ENCODE measurements around the gene IREB2.

IREB2 gene

DNA sequence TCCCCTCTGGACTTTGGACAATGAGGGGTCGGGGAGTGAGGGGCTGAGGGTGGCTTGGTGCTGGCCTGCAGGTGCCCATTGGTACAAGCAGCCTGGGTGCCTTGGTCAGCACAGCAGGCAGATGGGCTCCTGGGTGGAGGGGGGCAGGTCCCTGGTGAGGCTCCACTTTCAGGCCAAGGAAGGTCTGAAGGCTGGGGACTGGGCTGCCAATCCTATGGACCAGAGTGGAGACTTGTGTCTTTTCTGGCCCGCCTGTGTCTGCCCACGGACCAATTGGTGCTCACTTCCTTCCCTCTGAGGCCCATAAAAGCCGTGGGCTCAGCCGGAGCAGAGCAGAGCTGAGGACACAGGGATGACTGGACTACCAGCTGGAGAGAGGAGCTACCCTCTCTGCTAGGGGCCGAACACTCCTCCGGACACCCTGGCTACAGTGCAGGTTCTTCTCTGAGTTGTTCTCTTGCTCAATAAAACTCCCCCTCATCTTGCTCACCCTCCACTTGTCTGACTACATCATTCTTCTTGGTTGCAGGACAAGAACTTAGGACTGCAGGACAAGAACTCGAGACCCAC lies 31.9 kb upstream of the IREB2 start:
- Histone ChIP-seq H3K9me3 (ENCODE audit: insufficient read depth, low read length) (no peaks in the 10 kb centered on the region), H3K4me1 (ENCODE audit: insufficient read depth, insufficient read length) (peaks cover 7% of the 10 kb centered on the region), H3K36me3 (ENCODE audit: insufficient read depth, insufficient read length, low read length) (no peaks in the 10 kb centered on the region), H3K4me3 (ENCODE audit: insufficient read length, low read depth) (no peak overlapping the region), H3K9ac (ENCODE audit: insufficient read length, low read depth) (no peak overlapping the region), H3K27me3 (ENCODE audit: insufficient read depth, insufficient read length) (no peaks in the 10 kb centered on the region)
- DNase-seq (ENCODE audit: low read depth, low spot score), result no peak
- TF ChIP-seq YY1 (IDR thresholded peaks at IDR 0.05; ENCODE audit: insufficient read depth, insufficient read length), result no peak
- no peak for TF ChIP-seq SUZ12 (IDR thresholded peaks at IDR 0.05; ENCODE audit: extremely low read depth, insufficient read depth, insufficient read length)

DNA sequence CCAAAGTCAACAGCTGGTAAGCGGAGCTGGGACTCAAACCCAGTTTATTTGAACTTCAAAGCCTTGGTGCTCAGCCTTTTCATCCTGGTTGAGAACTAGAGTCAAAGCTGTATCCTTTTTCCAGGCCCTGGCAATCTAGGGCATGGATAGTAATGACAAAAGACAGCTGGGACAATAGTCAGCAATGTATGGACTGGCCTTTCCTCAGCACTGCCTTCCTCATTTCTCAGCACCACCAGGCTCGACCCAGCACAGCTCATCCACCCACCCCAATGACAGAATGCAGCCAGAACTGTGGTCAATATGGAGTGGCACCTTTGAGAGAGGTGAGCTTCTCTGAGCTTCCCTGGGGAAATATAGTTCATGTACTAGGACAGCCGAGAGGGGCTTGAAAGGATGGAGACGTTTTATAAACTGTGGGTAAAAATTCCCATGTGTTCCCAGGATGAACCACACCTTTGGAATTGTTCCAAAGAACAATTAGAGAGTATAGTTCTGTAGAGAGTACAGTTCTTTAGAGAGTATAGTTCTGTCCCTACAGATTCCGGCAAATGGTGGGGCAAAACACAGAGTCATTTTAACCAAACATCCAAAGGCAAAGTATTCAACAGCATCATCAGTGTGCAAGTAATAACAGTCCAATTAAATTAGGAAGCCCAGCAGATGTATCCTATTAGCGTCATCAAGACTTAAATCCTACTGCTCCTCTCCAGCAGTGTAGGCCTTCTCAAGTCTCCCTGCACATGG lies 30.2 kb upstream of the IREB2 start:
- DNase-seq (ENCODE audit: low read depth, low spot score), result no peak
- peaks cover 7% of the 10 kb centered on the region for H3K4me1 ChIP-seq (ENCODE audit: insufficient read depth, insufficient read length)

DNA sequence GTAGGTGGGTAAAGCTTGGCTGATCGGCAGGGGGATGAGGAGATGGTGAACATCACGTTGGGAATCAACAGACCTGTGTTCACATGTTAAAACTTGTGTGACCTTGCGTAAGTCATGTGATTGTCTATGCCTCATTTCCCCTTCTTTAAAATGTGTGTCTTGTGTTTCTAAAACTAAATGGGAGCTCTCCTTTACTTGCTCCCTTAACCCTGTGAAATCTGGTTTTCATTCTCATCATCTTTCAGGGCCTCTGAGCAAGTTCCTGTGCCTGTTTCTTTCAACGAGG lies 29.7 kb upstream of the IREB2 start:
- no peak for DNase-seq (ENCODE audit: low read depth, low spot score)
- TF ChIP-seq YY1 (IDR thresholded peaks at IDR 0.05; ENCODE audit: insufficient read depth, insufficient read length) (no peak), ZNF274 (IDR thresholded peaks at IDR 0.05; ENCODE audit: low read depth, low read length) (no peak), SUZ12 (IDR thresholded peaks at IDR 0.05; ENCODE audit: extremely low read depth, insufficient read depth, insufficient read length) (no peak)
- H3K27me3 ChIP-seq (ENCODE audit: insufficient read depth, insufficient read length), result no peaks in the 10 kb centered on the region
- no peaks in the 10 kb centered on the region for H3K36me3 ChIP-seq (ENCODE audit: insufficient read depth, insufficient read length, low read length)
- no peak overlapping the region for H3K9ac ChIP-seq (ENCODE audit: insufficient read length, low read depth)
- no peaks in the 10 kb centered on the region for H3K9me3 ChIP-seq (ENCODE audit: insufficient read depth, low read length)
- H3K4me3 ChIP-seq (ENCODE audit: insufficient read length, low read depth), result no peak overlapping the region
- peaks cover 7% of the 10 kb centered on the region for H3K4me1 ChIP-seq (ENCODE audit: insufficient read depth, insufficient read length)

More for the DNA sequence above, 30.2 kb upstream of the IREB2 start:
- TF ChIP-seq YY1 (IDR thresholded peaks at IDR 0.05; ENCODE audit: insufficient read depth, insufficient read length), result no peak
- no peak for TF ChIP-seq ZNF274 (IDR thresholded peaks at IDR 0.05; ENCODE audit: low read depth, low read length)
- TF ChIP-seq SUZ12 (IDR thresholded peaks at IDR 0.05; ENCODE audit: extremely low read depth, insufficient read depth, insufficient read length), result no peak
- Histone ChIP-seq H3K9me3 (ENCODE audit: insufficient read depth, low read length) (no peaks in the 10 kb centered on the region), H3K4me3 (ENCODE audit: insufficient read length, low read depth) (no peak overlapping the region), H3K36me3 (ENCODE audit: insufficient read depth, insufficient read length, low read length) (no peaks in the 10 kb centered on the region), H3K9ac (ENCODE audit: insufficient read length, low read depth) (no peak overlapping the region), H3K27me3 (ENCODE audit: insufficient read depth, insufficient read length) (no peaks in the 10 kb centered on the region)

DNA sequence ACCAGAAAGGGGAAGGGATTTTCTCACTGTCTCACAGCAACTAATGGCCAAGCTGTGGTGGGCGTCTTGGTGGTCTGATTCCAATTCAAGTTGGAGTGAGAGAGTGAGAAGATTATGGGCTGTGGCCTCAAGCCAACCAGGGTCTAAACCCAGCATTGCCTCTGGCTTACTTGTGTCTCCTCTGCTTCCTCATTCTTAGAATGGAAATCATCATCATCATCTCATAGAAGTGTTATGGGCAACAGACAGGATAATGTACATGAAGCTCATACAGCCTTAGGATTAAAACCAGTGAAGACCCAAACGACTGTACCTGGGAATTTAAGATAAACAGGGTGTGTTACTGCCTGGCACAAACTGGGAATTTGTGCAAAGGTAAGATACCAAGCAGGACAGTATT lies 29.1 kb upstream of the IREB2 start:
- no peak overlapping the region for H3K4me3 ChIP-seq (ENCODE audit: insufficient read length, low read depth)
- H3K9me3 ChIP-seq (ENCODE audit: insufficient read depth, low read length), result no peaks in the 10 kb centered on the region
- no peak overlapping the region for H3K9ac ChIP-seq (ENCODE audit: insufficient read length, low read depth)
- no peak for TF ChIP-seq ZNF274 (IDR thresholded peaks at IDR 0.05; ENCODE audit: low read depth, low read length)
- TF ChIP-seq YY1 (IDR thresholded peaks at IDR 0.05; ENCODE audit: insufficient read depth, insufficient read length), result no peak
- no peak for TF ChIP-seq SUZ12 (IDR thresholded peaks at IDR 0.05; ENCODE audit: extremely low read depth, insufficient read depth, insufficient read length)
- H3K27me3 ChIP-seq (ENCODE audit: insufficient read depth, insufficient read length), result no peaks in the 10 kb centered on the region
- no peak for DNase-seq (ENCODE audit: low read depth, low spot score)
- no peaks in the 10 kb centered on the region for H3K36me3 ChIP-seq (ENCODE audit: insufficient read depth, insufficient read length, low read length)
- H3K4me1 ChIP-seq (ENCODE audit: insufficient read depth, insufficient read length), result peaks cover 7% of the 10 kb centered on the region

DNA sequence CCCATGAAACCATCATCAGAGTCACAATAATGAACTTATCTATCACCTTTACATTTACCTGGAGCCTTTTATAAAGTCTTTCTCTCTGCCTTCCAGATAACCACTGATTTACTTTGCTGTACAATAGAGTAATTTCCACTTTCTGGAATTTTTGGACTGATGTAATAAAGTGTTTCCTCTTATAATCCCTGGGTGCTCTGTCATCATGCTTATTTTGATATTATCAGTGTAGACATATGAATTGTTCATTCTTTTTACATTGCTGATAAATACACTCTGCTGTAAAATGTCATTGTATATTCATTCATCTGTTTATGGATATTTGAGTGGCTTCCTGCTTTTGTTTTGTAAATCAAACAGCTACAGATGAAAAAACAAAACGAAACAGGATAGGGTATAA lies 27.0 kb upstream of the IREB2 start:
- Histone ChIP-seq H3K36me3 (ENCODE audit: insufficient read depth, insufficient read length, low read length) (no peaks in the 10 kb centered on the region), H3K4me3 (ENCODE audit: insufficient read length, low read depth) (no peak overlapping the region), H3K9me3 (ENCODE audit: insufficient read depth, low read length) (no peaks in the 10 kb centered on the region), H3K4me1 (ENCODE audit: insufficient read depth, insufficient read length) (no peaks in the 10 kb centered on the region), H3K27me3 (ENCODE audit: insufficient read depth, insufficient read length) (no peaks in the 10 kb centered on the region), H3K9ac (ENCODE audit: insufficient read length, low read depth) (no peak overlapping the region)
- no peak for DNase-seq (ENCODE audit: low read depth, low spot score)
- TF ChIP-seq ZNF274 (IDR thresholded peaks at IDR 0.05; ENCODE audit: low read depth, low read length), result no peak
- no peak for TF ChIP-seq SUZ12 (IDR thresholded peaks at IDR 0.05; ENCODE audit: extremely low read depth, insufficient read depth, insufficient read length)
- no peak for TF ChIP-seq YY1 (IDR thresholded peaks at IDR 0.05; ENCODE audit: insufficient read depth, insufficient read length)

DNA sequence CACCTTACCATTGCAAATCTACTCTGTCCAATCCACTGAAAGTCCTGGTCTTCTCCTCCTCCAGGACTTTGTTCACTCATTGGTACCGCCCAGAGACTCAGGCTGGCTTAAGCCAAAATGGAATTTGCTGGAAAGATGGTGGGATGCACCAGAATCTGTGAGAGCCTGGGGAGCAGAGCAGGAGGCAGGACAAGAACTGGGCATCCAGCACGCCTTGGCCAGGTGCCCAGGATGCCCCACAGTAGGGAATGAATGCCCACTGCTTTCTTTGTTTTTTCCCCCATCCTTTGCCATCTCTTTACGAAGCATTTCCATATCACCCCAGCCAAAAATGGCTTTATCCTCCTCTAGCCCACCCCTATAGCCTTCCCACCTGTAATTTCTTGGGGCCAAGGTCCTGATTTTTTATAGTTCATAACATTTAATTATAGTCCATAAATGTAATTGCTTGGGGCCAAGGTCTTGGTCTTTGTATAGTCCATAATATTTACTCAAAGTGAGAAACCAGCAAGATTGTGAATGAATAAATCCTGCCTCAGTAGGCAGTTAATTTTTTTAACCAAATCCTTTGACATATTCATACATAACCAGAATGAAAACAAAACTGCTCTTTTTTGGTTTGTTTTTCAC lies 23.3 kb upstream of the IREB2 start:
- H3K4me1 ChIP-seq (ENCODE audit: insufficient read depth, insufficient read length), result no peaks in the 10 kb centered on the region
- no peaks in the 10 kb centered on the region for H3K27me3 ChIP-seq (ENCODE audit: insufficient read depth, insufficient read length)
- no peak overlapping the region for H3K9ac ChIP-seq (ENCODE audit: insufficient read length, low read depth)
- no peaks in the 10 kb centered on the region for H3K36me3 ChIP-seq (ENCODE audit: insufficient read depth, insufficient read length, low read length)
- no peak overlapping the region for H3K4me3 ChIP-seq (ENCODE audit: insufficient read length, low read depth)
- TF ChIP-seq YY1 (IDR thresholded peaks at IDR 0.05; ENCODE audit: insufficient read depth, insufficient read length), result no peak
- no peak for TF ChIP-seq SUZ12 (IDR thresholded peaks at IDR 0.05; ENCODE audit: extremely low read depth, insufficient read depth, insufficient read length)
- no peak for TF ChIP-seq ZNF274 (IDR thresholded peaks at IDR 0.05; ENCODE audit: low read depth, low read length)
- H3K9me3 ChIP-seq (ENCODE audit: insufficient read depth, low read length), result peaks cover 8% of the 10 kb centered on the region; the same call in 1 of the 2 replicates
- no peak for DNase-seq (ENCODE audit: low read depth, low spot score)

DNA sequence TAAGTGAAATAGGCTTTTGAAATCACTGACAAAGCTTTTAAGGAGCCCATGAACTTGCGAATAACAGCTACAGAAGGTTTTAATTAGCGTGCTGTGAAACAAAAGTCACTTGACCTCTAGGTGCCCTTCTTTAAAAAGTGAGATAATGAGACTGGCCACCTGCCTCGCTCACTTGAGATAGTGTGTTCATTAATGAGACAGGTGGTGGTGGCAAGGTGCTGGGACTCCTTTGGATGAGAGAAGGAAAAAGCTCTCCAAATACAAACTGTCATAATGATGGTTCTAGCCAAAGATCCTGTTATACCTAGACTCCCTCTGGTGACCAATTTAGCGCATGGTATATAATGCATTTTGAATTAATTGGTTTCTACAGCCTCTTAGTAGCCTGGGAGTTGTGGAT lies 22.7 kb upstream of the IREB2 start:
- TF ChIP-seq SUZ12 (IDR thresholded peaks at IDR 0.05; ENCODE audit: extremely low read depth, insufficient read depth, insufficient read length) (no peak), YY1 (IDR thresholded peaks at IDR 0.05; ENCODE audit: insufficient read depth, insufficient read length) (no peak), ZNF274 (IDR thresholded peaks at IDR 0.05; ENCODE audit: low read depth, low read length) (no peak)
- Histone ChIP-seq H3K4me3 (ENCODE audit: insufficient read length, low read depth) (no peak overlapping the region), H3K9ac (ENCODE audit: insufficient read length, low read depth) (no peak overlapping the region), H3K36me3 (ENCODE audit: insufficient read depth, insufficient read length, low read length) (no peaks in the 10 kb centered on the region), H3K9me3 (ENCODE audit: insufficient read depth, low read length) (peaks cover 8% of the 10 kb centered on the region; the same call in 1 of the 2 replicates), H3K27me3 (ENCODE audit: insufficient read depth, insufficient read length) (no peaks in the 10 kb centered on the region), H3K4me1 (ENCODE audit: insufficient read depth, insufficient read length) (no peaks in the 10 kb centered on the region)
- DNase-seq (ENCODE audit: low read depth, low spot score), result no peak

Data from NT2/D1 (cell line).